Measurements from ENCODE around the gene ENPP1.

DNA sequence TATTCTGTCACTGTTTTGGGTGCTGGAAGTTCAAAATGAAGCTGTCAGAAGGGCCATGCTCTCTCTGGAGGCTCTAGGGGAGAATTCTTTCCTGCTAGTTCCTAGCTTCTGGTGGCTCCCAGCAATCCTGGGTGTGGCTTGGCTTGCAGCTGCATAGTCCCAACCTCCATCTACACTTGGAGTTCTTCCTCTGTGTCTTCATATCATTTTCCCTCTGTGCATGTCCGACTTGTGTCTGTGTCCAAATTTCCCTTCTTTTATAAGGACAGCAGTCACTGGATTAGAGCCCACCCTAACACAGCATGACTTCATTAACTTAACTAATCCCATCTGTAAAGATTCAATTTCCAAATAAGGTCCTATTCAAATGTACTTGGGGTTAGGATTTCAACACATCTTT lies 23.3 kb upstream of the ENPP1 start:
- TF ChIP-seq, protein P1, sequence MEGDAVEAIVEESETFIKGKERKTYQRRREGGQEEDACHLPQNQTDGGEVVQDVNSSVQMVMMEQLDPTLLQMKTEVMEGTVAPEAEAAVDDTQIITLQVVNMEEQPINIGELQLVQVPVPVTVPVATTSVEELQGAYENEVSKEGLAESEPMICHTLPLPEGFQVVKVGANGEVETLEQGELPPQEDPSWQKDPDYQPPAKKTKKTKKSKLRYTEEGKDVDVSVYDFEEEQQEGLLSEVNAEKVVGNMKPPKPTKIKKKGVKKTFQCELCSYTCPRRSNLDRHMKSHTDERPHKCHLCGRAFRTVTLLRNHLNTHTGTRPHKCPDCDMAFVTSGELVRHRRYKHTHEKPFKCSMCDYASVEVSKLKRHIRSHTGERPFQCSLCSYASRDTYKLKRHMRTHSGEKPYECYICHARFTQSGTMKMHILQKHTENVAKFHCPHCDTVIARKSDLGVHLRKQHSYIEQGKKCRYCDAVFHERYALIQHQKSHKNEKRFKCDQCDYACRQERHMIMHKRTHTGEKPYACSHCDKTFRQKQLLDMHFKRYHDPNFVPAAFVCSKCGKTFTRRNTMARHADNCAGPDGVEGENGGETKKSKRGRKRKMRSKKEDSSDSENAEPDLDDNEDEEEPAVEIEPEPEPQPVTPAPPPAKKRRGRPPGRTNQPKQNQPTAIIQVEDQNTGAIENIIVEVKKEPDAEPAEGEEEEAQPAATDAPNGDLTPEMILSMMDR (IDR thresholded peaks at IDR 0.05) = no peak
- TF ChIP-seq POLR2A (IDR thresholded peaks at IDR 0.05) = no peak

Measured in lower leg skin (tissue), 3 donors.